GM12891 (cell line): Measurements from ENCODE around the gene PGGT1B.
A peak's percentile ranks its signal among the peaks of the same experiment; 100 is the strongest.
"Not testable (repeated sequence)": the region's sequence is repeated elsewhere in the genome, so short reads cannot be mapped to it uniquely, and the experiment has no call there.

Experiments
- DNase-seq: peaks from one replicate; pipeline ENCODE4 v3.0.0; 2011; ENCODE audit warnings: low spot score; ENCODE audit not compliant: insufficient read length
- FAIRE-seq: peaks from 2 replicates; lab custom pipeline; 2011; peaks lifted over from hg19 to GRCh38; lab: Jason Lieb, UNC
- PAX5 ChIP-seq: IDR thresholded peaks from 2 replicates; pipeline ENCODE4 v1.6.1; 2011; ENCODE audit warnings: low read length, moderate library complexity, mild to moderate bottlenecking; ENCODE audit not compliant: insufficient read depth, severe bottlenecking
- POLR2A ChIP-seq: IDR thresholded peaks from 2 replicates; pipeline ENCODE4 v1.6.1; 2011; ENCODE audit warnings: low read depth, low read length, control low read depth
- POLR2AphosphoS5 ChIP-seq: IDR thresholded peaks from 2 replicates; pipeline ENCODE4 v1.6.1; 2011; ENCODE audit warnings: low read depth, low read length, control low read depth
- POU2F2 ChIP-seq: IDR thresholded peaks from 2 replicates; pipeline ENCODE4 v1.6.1; 2011; ENCODE audit warnings: low read depth, mild to moderate bottlenecking, control low read depth, low read length, moderate library complexity
- SPI1 ChIP-seq: IDR thresholded peaks from 2 replicates; pipeline ENCODE4 v1.6.1; 2011; ENCODE audit warnings: low read depth, low read length, control low read depth
- TAF1 ChIP-seq: IDR thresholded peaks from 2 replicates; pipeline ENCODE4 v1.6.1; 2011; ENCODE audit warnings: low read depth, low read length, control low read depth

PGGT1B gene

GRCh38 chr5:115263078-115263380, 352 bp upstream of the PGGT1B start:
- DNase-seq: no peak
- TF ChIP-seq PAX5 (no peak), SPI1 (no peak), TAF1 (no peak), POLR2A (no peak), POLR2AphosphoS5 (no peak), POU2F2 (no peak)
- FAIRE-seq: no peak

GRCh38 chr5:115262011-115262320, 711 bp downstream of the PGGT1B start:
- no peak for TF ChIP-seq POLR2AphosphoS5
- TF ChIP-seq SPI1: no peak
- TF ChIP-seq TAF1: no peak
- TF ChIP-seq POU2F2: no peak
- no peak for TF ChIP-seq PAX5
- no peak for TF ChIP-seq POLR2A
- FAIRE-seq: no peak
- DNase-seq: peak; percentile 17

DNA sequence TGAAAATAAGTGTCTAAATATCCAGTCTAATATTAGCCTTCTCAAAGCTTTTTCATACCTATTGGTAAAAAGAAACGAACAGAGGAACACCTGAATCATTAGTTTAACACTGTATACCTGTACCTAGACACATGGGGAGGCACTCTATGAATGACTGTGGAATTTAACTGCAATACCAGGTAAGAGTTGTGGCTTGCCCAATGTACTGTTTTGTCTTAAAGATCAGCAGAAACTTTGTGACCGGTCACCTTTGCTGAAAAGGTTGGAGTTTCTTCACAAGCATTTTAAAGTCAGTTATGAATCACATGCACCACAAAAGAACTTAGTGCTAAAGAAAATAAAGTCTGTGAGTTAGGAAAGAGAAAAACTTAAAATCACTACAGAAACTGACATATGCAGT, 2.4 kb downstream of the PGGT1B start:
- TF ChIP-seq PAX5: no peak
- TF ChIP-seq POU2F2: no peak
- no peak for TF ChIP-seq TAF1
- no peak for TF ChIP-seq SPI1
- TF ChIP-seq POLR2A: no peak
- no peak for TF ChIP-seq POLR2AphosphoS5
- no peak for DNase-seq
- no peak for FAIRE-seq

DNA sequence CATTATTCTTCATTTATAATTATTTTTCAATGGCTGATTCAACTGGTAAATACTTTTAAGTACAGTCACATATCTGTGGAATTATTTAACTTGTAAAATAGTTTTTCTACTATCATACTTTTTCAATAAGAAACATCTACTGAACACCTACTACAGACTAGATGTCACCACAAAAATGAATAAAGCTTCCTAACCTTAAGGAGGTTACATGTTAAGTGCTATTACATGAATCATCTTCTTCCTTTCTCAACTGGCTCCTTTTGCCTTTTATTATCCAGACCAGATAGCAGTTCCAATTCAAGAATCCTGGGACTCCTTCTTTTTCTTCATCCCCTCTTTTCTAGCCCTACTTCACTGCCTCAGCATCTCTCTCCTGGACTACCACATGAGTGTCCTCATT, 4.7 kb downstream of the PGGT1B start:
- FAIRE-seq (no peak), DNase-seq (no peak)
- TF ChIP-seq POLR2AphosphoS5: no peak
- TF ChIP-seq POU2F2: no peak
- TF ChIP-seq POLR2A: no peak
- no peak for TF ChIP-seq SPI1
- no peak for TF ChIP-seq PAX5
- no peak for TF ChIP-seq TAF1

DNA sequence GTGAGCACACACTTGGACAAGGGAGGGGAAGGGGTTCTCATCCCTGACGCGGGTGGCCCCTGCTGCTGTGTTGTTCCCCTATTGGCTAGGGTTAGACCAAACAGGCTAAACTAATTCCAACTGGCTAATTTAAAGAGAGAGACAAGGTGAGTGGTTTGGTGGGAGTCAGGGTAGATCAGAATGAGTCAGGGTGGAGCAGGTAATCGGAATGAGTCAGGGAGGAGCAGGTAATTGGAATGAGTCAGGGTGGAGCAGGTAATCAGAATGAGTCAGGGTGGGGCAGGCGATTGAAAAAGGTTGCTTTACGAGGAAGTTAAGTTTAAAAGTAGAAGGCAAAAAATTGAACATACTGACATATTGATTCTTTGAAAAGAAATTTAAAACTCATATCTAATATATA, 13.3 kb downstream of the PGGT1B start:
- not testable (repeated sequence) for DNase-seq, FAIRE-seq

DNA sequence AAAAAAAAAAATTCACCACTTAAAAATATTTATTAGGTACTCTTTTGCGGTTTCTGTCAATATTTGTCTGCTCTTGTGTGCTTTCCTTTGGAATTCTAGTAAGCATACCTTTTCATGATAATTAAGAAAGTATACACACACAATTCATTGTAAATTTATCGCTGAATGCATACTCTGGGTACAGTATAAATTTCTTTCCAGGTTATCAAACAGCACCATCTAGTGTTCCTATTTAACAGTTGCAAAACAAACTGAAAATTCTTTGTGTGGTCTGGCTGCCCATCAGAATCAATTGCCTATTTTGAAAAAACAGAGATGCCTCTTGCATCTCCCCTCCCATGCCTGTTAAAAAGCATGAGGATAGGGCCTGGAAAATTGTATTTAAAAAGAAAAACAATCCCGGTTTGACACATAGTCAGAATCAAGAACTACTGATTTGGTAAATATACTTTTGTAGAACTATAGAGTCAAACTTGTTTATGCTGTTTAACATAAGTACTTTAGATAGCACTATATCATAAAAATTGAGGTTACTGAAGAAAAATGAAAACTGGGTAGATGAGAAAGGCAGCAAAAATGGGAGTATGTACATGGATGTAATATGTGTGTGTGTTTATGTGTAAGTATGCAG, 16.2 kb downstream of the PGGT1B start:
- TF ChIP-seq TAF1 (no peak), POLR2AphosphoS5 (no peak), POLR2A (no peak), SPI1 (no peak), POU2F2 (no peak), PAX5 (no peak)
- DNase-seq (no peak), FAIRE-seq (no peak)

DNA sequence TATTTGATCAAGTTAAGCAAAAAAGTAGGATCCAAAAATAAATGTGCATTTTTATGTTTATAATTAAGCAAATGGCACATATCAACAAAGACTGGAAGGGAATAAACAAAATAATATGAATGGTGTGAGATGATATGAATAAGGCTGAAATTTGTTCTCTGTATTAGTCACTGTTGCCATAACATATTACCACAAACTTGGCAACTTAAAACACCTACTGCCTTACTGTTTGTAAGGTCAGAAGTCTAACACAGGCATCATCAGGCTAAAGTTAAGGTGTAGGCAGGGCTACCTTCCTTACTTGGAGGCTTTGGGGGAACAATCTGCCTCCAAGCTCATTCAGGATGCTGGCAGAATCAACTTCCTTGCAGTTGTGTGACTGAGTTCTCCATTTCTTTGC, 19.3 kb downstream of the PGGT1B start:
- DNase-seq (no peak), FAIRE-seq (peak; percentile 58)
- TF ChIP-seq SPI1: no peak
- TF ChIP-seq POLR2AphosphoS5: no peak
- TF ChIP-seq POU2F2: no peak
- TF ChIP-seq PAX5: no peak
- no peak for TF ChIP-seq POLR2A
- no peak for TF ChIP-seq TAF1

DNA sequence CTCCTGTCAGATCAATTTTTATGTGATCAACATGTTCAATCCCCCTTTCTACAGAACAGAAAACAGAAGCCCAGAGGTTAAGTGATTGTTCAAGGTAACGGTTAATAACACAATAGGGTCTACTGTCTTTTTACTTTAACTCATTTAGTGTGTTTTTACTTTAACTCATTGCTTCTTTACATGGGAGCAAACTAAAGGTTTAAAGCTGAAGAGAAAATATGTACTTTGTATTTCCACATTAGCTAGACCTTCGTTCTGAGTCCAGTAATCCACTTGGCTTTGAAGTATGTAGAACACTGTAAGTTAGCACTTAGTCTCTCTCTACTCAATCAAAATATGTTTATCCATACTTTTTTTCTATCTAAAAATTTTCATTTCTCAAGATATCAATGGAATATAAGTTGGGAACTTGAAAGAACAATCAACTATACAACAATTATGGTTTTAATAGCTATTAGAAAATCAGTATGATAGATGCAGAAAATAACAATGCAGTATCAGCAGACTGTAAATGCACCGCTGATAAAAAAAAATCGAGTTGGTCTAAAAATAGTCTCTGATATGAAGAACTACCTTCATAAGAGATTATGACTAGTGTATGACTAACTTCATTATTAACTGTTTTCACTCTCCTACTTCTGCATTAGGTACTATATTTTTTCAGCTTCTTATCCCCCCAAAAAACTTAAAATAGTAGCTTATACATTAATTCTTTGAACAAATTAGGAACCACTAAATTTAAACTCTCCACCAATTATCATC, 20.6 kb downstream of the PGGT1B start:
- FAIRE-seq (no peak), DNase-seq (no peak)
- TF ChIP-seq POU2F2 (no peak), SPI1 (no peak), POLR2AphosphoS5 (no peak), TAF1 (no peak), POLR2A (no peak), PAX5 (no peak)

DNA sequence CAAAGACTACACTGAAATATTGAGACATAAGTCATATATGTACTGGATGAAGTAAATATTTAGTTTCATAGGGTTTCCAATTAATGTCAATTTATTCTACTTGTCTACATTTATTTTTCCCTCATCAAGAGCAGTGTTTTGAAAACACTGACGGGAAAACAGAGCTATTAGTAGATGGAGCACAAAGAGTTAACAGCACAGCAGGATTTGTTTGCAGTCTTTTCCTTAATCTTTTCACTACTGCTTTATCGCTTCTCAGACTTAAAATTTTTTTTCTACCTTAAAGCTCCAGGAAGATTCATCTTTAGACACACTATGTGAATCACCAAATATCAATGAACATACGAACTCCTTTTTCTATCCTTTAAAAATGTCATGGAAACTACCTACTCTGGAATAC, 25.6 kb downstream of the PGGT1B start:
- DNase-seq (no peak), FAIRE-seq (no peak)
- TF ChIP-seq POLR2AphosphoS5 (no peak), PAX5 (no peak)

- FAIRE-seq (no peak), DNase-seq (no peak)
- TF ChIP-seq SPI1: no peak
- TF ChIP-seq POLR2A: no peak
- TF ChIP-seq POLR2AphosphoS5: no peak
These were observed 26.1 kb downstream of the PGGT1B start for GRCh38 chr5:115236599-115236998.
